HG03439 (cell line): ENCODE results near the gene CCNT1.
"Not testable (repeated sequence)": the region's sequence is repeated elsewhere in the genome, so short reads cannot be mapped to it uniquely, and the experiment has no call there.

Experiments
- ATAC-seq: cut with Tn5 transposase; IDR thresholded peaks from one replicate; pipeline ENCODE4 v1.9.1; 2021; ENCODE audit warnings: mild to moderate bottlenecking, moderate library complexity; ENCODE audit not compliant: unreplicated experiment

CCNT1 gene

GRCh38 chr12:48691826-48692487 is 24.6 kb downstream of the CCNT1 start:
- no peak for ATAC-seq

- no peak for ATAC-seq
Measured at GRCh38 chr12:48690990-48691389, 25.5 kb downstream of the CCNT1 start.

GRCh38 chr12:48690436-48690835 is 26.1 kb downstream of the CCNT1 start:
- no peak for ATAC-seq

- ATAC-seq = no peak
Measured at GRCh38 chr12:48688836-48689235, 27.7 kb downstream of the CCNT1 start.

GRCh38 chr12:48687592-48687991 is 28.9 kb downstream of the CCNT1 start:
- ATAC-seq = no peak

GRCh38 chr12:48686615-48687334 is 29.7 kb downstream of the CCNT1 start:
- ATAC-seq = no peak

GRCh38 chr12:48686037-48686595 is 30.4 kb downstream of the CCNT1 start:
- no peak for ATAC-seq

- no peak for ATAC-seq
Measured at GRCh38 chr12:48683534-48683933, 33.0 kb downstream of the CCNT1 start.

- ATAC-seq = no peak
Measured at GRCh38 chr12:48682927-48683326, 33.6 kb downstream of the CCNT1 start.

GRCh38 chr12:48682533-48682905 is 34.0 kb downstream of the CCNT1 start:
- ATAC-seq = not testable (repeated sequence)

GRCh38 chr12:48681710-48682532 is 34.6 kb downstream of the CCNT1 start, which contains the start of gene KANSL2:
Gene KANSL2, minus strand, starts transcription at chr12:48682238. Its CDS starts 606 bp downstream, at chr12:48681632.
- peak; percentile 97 for ATAC-seq

GRCh38 chr12:48681399-48681709 is 35.2 kb downstream of the CCNT1 start:
- no peak for ATAC-seq

- ATAC-seq = no peak
Measured at GRCh38 chr12:48680861-48681260, 35.6 kb downstream of the CCNT1 start.

- ATAC-seq = no peak
Measured at GRCh38 chr12:48678551-48679185, 37.8 kb downstream of the CCNT1 start.

GRCh38 chr12:48671231-48671856 is 45.2 kb downstream of the CCNT1 start:
- ATAC-seq = no peak

GRCh38 chr12:48668996-48669395 is 47.5 kb downstream of the CCNT1 start:
- ATAC-seq = no peak

- no peak for ATAC-seq
Measured at GRCh38 chr12:48659863-48660262, 56.6 kb downstream of the CCNT1 start.

GRCh38 chr12:48651681-48652080 is 64.8 kb downstream of the CCNT1 start:
- ATAC-seq = no peak

GRCh38 chr12:48645354-48645753 is 71.2 kb downstream of the CCNT1 start:
- ATAC-seq = not testable (repeated sequence)

GRCh38 chr12:48643011-48643410 is 73.5 kb downstream of the CCNT1 start:
- no peak for ATAC-seq
